NCI-H1694 (cell line): ENCODE data around the gene JARID2.

Experiments
- DNase-seq: peaks from one replicate; lab custom pipeline; 2025; lab: John Stamatoyannopoulos, UW

JARID2 gene

GRCh38 chr6:15470746-15471145 lies 224.9 kb downstream of the JARID2 start:
- no peak for DNase-seq

- DNase-seq = no peak
Observed at GRCh38 chr6:15472621-15473020, 226.8 kb downstream of the JARID2 start.

DNA sequence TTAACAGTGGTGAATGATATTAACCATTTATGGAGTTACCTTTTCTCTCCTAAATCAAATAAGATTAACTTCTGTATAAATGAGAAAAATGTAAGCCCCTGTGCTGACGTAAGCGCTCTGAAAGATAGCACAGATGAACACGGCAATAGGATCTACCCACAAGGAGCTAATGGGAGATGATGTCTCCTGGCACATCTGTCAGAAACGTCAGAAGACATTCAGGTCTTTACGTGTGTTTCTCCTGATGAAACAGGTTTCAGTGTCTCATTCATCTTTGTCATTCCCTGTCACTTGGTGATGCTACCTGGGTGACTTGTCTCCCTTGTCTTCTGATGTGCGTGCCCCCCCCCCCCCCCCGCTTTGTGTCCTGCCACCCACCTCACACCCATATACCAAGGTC lies 227.3 kb downstream of the JARID2 start:
- DNase-seq = no peak

GRCh38 chr6:15473741-15474161 lies 227.9 kb downstream of the JARID2 start:
- no peak for DNase-seq

GRCh38 chr6:15474196-15474595 lies 228.3 kb downstream of the JARID2 start:
- no peak for DNase-seq

- DNase-seq = no peak
Observed at GRCh38 chr6:15475261-15475660, 229.4 kb downstream of the JARID2 start.

- no peak for DNase-seq
Observed at GRCh38 chr6:15475872-15476271, 230.0 kb downstream of the JARID2 start.

DNA sequence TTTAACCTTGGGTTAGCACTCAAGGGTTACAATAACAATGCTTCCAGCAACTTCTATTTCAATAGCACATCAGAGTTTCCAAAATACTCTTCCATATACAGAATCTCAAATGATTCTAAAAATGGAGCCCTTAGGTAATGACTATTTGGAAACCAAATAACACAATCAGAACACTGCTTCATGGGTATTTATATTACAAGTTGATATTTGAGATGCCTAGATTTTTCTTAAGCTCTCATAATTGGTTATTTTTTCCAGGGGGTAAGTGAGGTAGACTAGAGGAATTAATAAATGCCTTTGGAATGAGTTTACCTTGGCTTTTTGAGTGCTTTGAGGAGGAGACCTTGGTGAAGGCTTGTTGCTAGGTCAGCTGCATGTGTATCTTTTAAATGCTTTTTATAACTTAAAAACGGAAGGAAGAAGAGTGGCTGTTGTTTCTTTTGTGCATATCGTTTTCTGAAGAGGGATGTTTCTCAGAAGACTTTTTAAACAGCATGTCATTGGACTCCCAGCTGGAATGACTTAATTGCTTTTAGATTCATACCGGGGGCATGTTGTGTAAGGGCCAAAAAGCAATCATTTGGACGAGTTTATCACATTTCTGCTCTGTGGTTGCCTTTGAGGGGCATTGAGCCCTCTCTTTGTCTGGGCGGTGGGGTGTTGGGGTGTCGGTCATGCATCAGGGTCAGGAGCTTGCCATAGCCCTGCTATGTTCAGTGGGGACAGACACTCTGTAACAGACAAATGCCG lies 230.9 kb downstream of the JARID2 start:
- DNase-seq = no peak

GRCh38 chr6:15477746-15478145 lies 231.9 kb downstream of the JARID2 start:
- DNase-seq = no peak

DNA sequence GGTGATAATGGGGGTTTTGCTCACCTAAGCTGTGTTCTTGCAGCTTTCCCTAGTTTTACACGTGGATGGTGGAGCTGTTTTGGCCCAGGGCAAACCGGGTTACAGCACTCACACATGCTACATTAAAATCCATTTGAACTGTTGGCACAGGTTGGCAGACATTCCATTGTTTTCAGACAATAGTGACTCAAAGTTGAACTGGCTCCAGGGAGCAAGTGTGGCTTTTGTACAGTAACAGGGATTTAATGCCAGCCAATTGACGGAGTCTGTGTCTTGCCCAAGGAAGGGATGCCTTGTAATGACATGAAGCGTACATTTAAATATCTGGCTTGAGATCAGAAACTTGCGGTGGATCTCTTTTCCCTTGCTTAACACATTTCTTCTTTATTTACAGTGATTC lies 233.9 kb downstream of the JARID2 start:
- no peak for DNase-seq

DNA sequence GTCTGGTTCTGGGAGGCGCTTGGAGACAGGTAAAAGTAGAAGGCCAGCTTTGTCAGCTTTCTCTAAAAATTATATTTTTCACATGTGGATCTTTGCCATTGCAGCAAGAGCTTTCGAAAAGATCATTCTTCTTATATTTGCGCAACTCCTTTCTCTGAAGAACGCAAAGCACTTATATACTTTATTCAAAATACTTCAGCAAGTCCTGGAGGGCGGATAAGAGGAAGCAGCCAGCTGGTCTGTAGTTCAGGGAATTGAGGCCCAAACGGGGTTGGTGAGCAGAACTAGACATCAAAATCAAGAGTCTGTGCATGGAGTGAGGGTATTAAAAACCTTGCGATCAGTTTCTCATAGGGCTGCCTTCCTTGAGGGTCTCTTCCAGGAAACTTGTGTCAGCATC lies 234.7 kb downstream of the JARID2 start:
- no peak for DNase-seq

DNA sequence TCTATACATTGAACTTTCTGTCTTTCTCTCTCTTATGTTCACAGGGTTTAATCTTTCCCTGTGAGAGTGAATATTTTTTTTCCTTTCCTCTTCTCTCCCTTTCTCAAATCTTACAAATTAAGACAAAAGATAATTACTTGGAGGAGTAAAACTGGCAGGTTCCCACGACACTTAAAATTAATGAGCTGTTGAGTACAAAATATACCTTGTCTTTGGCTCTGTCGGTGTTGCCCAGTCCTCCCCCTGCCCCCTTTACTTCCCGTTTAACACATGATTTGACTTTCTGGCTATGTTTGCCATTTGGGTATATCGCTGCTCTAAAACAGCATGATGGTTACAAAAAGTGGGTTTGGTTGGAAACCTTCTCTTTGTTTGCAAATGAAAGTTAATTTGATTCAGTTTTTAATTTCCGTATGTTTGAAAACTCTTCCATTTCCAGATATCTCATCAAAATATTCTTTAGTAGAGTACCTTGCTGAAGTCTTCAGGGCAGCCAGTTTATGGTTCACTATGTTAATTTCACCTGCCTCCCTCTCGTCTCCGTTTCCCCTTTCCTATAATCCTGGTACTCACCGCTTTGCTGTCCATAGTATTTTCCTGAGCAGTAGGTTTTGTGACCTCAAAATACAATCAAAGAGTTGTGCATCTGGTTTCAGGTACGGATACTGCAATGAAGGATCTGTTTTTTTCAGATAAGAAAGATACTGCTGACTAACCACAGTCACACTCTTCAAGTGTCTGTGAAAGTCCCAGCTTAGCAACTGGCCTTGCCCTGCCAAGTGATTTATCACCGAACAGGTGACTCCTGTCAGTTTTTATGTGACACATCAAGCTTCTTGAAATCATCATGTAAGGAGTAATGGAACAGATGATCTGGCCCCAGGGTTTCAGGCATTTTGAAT lies 235.8 kb downstream of the JARID2 start:
- no peak for DNase-seq

DNA sequence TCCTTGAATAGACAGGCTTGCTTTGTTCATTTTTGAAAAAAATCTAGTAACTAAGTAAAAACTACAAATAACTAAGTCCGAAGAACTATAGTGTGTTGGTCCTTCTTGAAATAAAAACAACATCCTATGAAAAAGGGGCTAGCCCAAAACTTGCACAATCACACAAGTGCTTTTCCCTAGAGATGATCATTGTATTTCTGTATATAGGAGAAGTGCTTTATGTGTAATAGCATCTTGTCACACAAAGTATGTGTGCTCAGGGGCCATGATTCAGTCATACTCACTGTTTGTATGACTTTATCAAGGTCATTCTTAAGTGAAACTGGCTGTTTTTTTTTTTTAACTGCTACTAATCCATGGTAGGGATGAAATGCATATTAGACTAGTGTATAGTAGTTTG lies 237.2 kb downstream of the JARID2 start:
- DNase-seq = no peak

DNA sequence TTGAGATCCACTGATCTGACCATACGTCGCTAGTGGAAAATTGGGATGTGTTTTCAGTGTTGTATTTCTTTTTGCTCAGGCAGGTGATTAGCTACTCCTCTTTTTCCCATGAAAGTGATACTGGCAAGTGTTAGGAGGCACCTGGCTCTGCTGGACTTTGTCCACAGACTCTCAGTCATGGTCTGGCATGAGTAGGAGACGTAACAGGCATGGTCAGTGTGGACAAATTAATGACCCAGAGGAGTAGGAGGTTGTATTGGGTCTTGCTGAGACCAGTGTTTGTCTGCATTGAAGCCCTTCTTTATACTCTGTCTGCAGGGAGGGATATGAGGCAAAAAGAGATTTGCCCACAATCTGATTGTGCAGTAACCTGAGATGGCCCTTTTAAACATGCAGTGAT lies 238.3 kb downstream of the JARID2 start:
- no peak for DNase-seq

GRCh38 chr6:15484821-15485220 lies 239.0 kb downstream of the JARID2 start:
- DNase-seq = no peak

GRCh38 chr6:15485936-15486335 lies 240.1 kb downstream of the JARID2 start:
- DNase-seq = no peak

- no peak for DNase-seq
Observed at GRCh38 chr6:15487262-15487661, 241.4 kb downstream of the JARID2 start.

DNA sequence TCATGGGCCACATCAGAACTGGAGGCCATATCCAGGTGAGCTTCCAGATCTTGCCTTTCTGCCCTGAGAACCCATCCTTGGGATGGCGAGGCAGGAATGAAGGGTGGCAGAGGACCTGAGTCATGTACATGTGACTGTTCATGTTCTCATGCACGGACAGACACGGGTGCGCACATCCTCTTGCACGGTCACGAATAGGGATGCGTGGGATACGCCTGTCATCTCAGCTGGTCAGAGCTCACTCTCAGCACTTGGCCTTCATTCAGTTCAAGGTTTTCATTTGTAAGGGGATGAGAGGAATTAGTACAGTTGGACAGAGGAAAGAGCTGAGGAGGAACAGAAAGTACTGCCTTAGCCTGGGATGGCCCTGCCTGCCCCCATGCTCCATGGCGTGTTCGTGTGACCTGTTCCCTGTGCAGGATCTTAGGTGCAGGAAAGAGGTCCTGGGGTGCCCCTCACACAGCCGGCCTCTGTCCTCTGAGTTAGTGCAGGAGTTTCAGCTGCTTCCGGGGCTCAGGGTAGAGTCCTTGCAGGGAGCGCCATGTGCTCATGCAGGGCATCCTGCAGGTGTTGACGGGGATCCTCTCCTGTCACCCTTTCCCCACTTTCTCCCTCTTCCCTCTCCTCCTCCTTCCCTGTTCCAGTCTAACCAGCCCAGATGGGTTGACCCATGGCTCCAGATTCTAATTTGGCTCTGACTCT lies 243.5 kb downstream of the JARID2 start:
- no peak for DNase-seq

DNA sequence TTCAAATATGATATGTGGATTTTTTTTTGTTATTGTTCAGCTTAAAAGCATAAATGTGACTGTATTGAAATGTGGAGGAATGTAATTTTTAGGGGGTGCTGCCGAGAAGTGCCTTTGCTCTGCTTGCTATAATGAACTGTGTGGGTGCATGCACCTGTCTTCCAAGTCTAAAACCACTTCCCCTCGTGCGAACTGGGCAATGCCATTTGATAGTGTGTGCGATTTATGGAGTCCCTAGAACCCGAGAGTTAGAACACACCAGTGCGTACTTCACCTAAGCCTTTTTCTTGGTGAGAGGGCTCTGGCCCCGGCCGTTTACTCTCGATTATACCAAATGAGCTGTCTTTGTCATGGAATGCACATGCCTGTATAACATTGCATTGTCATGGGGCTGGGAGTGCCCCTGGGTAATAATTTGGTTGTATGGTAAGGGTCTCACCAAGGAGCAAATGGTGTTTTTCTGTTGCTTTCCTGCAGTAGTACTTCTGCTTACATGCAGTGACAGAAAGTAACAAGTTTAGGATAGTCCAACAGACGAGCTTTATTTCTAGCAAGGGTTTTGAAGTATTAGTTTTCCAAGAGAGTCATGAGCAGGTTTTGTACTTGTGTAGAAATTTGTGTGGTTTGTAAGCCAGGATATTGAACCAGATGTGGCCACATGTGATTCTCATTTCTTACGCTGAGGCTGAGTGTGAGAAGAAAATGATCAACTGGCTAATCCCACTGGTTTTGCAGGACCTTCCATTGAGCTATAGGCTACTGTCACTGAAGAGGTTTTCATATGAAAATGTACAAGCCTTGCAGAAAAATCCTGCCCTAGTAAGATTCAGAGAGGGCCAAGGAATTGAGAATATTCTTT lies 244.6 kb downstream of the JARID2 start:
- DNase-seq = no peak

GRCh38 chr6:15491255-15491985 lies 245.6 kb downstream of the JARID2 start:
- peak; percentile 35 for DNase-seq

- no peak for DNase-seq
Observed at GRCh38 chr6:15491986-15492269, 246.1 kb downstream of the JARID2 start.
